Activated CD4-positive, alpha-beta T cell treated with anti-CD3 and anti-CD28 coated beads for 1 hour (primary cell): ENCODE data around the gene MEGF9.

Experiments used
- DNase-seq: peaks from one replicate; pipeline ENCODE4 v3.0.0-alpha.2; 2020

The MEGF9 gene

GRCh38 chr9:120702075-120702474 lies 12.2 kb downstream of the MEGF9 start:
- DNase-seq = no peak

- DNase-seq = no peak
These were observed 13.0 kb downstream of the MEGF9 start for GRCh38 chr9:120701248-120701647.

GRCh38 chr9:120698766-120699165 lies 15.5 kb downstream of the MEGF9 start:
- no peak for DNase-seq

- DNase-seq = no peak
These were observed 16.8 kb downstream of the MEGF9 start for GRCh38 chr9:120697448-120697847.

- no peak for DNase-seq
These were observed 17.6 kb downstream of the MEGF9 start for GRCh38 chr9:120696551-120697230.

GRCh38 chr9:120694559-120694958 lies 19.7 kb downstream of the MEGF9 start:
- no peak for DNase-seq

GRCh38 chr9:120693700-120694008 lies 20.6 kb downstream of the MEGF9 start:
- no peak for DNase-seq

- DNase-seq = no peak
These were observed 21.2 kb downstream of the MEGF9 start for GRCh38 chr9:120692901-120693699.

GRCh38 chr9:120690372-120690771 lies 23.9 kb downstream of the MEGF9 start:
- DNase-seq = no peak

- no peak for DNase-seq
These were observed 24.4 kb downstream of the MEGF9 start for GRCh38 chr9:120689860-120690259.

- DNase-seq = no peak
These were observed 25.5 kb downstream of the MEGF9 start for GRCh38 chr9:120688758-120689157.

- DNase-seq = no peak
These were observed 31.1 kb downstream of the MEGF9 start for GRCh38 chr9:120683150-120683549.

GRCh38 chr9:120681121-120681520 lies 33.1 kb downstream of the MEGF9 start:
- DNase-seq = no peak

GRCh38 chr9:120680579-120680978 lies 33.7 kb downstream of the MEGF9 start:
- no peak for DNase-seq

- DNase-seq = no peak
These were observed 34.1 kb downstream of the MEGF9 start for GRCh38 chr9:120680161-120680560.

- no peak for DNase-seq
These were observed 36.3 kb downstream of the MEGF9 start for GRCh38 chr9:120677965-120678364.

GRCh38 chr9:120676767-120677402 lies 37.4 kb downstream of the MEGF9 start:
- DNase-seq = no peak

GRCh38 chr9:120668399-120668798 lies 45.9 kb downstream of the MEGF9 start:
- DNase-seq = no peak

- no peak for DNase-seq
These were observed 50.3 kb downstream of the MEGF9 start for GRCh38 chr9:120663950-120664349.

- no peak for DNase-seq
These were observed 50.9 kb downstream of the MEGF9 start for GRCh38 chr9:120663380-120663779.

GRCh38 chr9:120662513-120662912 lies 51.8 kb downstream of the MEGF9 start:
- no peak for DNase-seq

- DNase-seq = no peak
These were observed 54.6 kb downstream of the MEGF9 start for GRCh38 chr9:120659676-120660075.

- DNase-seq = no peak
These were observed 55.1 kb downstream of the MEGF9 start for GRCh38 chr9:120659209-120659608.

- DNase-seq = no peak
These were observed 59.2 kb downstream of the MEGF9 start for GRCh38 chr9:120655005-120655622.
